HG03439 (cell line): Measurements from ENCODE around the gene PITHD1.
"Not testable (repeated sequence)": the region's sequence is repeated elsewhere in the genome, so short reads cannot be mapped to it uniquely, and the experiment has no call there.

Experiments used
- ATAC-seq: cut with Tn5 transposase; IDR thresholded peaks from one replicate; pipeline ENCODE4 v1.9.1; 2021; ENCODE audit warnings: mild to moderate bottlenecking, moderate library complexity; ENCODE audit not compliant: unreplicated experiment

Gene PITHD1, protein sequence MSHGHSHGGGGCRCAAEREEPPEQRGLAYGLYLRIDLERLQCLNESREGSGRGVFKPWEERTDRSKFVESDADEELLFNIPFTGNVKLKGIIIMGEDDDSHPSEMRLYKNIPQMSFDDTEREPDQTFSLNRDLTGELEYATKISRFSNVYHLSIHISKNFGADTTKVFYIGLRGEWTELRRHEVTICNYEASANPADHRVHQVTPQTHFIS

DNA sequence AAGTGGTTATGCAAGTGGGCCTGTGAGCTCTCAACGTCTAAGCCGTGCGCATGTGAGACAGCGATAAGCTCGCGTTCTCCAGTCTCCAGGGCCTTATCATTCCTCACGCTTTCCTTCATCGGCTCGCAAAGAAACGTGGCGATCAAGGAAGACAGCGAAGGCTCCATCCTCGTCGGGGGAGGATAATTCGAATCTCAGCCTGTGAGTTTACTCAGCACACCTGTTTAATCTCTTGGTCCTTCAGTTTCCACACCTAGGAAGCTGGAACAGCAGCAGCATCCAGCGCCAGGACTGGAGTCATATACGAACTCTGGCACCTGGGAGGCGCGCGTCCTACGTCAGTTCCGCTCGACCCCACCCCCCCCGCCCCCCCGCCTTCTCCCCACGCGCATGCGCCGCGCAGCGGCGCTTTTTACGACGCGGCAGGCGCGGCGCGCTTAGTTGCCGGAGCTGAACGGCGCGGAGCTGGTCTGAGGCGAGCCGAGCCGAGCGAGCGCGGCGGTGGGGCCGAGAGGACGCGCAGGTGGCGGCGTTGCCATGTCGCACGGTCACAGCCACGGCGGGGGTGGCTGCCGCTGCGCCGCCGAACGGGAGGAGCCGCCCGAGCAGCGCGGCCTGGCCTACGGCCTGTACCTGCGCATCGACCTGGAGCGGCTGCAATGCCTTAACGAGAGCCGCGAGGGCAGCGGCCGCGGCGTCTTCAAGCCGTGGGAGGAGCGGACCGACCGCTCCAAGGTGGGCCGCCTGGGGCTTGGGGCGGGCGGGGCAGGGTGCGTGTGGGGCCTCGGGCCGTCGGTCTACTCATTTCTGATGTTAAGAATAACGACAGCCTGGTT, at the start of gene PITHD1:
TSS of gene PITHD1 (plus strand) at position 440 of the 836 bp plus-strand sequence. CDS start at position 538, 98 bp downstream.
- ATAC-seq: peak; percentile 73

DNA sequence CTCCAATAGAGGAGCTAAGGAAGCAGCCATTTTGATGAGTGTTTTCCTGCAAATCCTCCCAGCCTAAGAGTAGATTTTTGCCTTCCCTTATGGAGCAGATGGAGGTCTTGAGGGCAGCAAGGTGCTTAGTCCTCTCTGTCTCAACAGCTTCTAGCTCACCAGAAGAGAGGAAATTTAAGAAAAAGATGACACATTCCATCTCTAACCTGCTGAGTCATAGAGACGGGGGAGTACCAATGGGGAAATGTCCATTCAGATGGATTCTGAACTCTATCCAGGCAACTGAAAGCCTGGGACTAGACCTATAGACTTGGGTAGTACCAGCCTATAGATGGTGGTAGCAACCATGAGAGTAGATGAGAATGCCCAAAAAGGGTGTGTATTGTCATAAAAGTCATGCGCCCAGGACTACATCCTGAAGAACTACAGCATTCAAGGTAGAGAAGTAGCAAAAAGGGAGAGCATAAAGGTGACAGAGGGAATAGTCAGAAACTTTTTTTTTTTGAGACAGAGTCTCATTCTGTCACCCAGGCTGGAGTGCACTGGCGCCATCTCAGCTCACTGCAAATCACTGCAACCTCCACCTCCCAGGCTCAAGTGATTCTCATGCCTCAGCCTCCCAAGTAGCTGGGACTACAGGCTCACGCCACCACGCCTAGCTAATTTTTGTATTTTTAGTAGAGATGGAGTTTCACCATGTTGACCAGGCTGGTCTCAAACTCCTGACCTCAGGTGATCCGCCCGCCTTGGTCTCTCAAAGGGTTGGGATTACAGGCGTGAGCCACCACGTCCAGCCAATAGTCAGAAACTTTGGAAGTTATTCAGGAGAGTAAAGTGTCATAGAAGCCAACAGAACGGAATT, 45.6 kb upstream of the PITHD1 start:
- ATAC-seq: no peak

DNA sequence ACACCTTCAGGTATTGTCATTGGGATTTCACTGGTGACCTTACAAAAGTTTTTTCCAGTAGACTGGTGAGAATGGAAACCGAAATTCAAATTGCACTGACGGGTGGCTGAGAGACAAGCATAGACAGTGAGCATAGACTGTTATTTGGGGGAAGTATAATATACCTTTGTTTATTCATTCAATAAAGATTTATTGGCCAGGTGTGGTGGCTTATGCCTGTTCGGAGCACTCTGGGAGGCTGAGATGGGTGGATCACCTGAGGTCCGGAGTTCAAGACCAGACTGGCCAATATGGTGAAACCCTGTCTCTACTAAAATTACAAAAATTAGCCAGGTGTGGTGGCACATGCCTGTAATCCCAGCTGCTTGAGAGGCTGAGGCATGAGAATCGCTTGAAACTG, 44.9 kb upstream of the PITHD1 start:
- not testable (repeated sequence) for ATAC-seq

DNA sequence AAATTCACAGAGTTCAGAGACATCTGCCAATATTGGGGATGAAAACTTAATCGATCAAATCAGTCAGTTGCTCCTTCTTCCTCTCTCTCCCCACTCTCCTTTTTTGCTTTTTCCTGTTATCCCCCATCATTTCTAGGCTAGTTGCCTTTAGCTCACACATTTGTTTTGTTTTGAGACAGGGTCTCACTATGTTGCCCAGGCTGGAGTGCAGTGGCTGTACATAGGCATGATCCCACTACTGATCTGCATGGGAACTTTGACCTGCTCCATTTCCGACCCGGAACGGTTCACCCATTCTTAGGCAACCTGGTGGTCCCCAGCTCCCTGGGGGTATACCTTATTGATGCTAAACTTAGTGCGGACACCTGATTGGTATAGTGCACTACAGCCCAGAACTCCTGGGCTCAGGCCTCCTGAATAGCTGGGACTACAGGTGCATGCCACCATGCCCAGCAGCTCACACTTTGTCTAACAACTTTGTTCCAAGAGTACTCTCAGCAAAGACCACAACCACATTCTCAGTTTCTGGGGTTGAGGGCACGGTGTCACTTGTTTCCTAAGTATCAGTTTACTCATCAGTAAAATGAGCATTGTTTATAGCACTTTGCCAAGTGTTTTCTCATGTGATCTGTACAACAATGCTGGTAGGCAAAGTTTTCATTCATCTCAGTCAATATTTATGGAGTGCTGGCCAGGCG, 41.6 kb upstream of the PITHD1 start:
- ATAC-seq: no peak

DNA sequence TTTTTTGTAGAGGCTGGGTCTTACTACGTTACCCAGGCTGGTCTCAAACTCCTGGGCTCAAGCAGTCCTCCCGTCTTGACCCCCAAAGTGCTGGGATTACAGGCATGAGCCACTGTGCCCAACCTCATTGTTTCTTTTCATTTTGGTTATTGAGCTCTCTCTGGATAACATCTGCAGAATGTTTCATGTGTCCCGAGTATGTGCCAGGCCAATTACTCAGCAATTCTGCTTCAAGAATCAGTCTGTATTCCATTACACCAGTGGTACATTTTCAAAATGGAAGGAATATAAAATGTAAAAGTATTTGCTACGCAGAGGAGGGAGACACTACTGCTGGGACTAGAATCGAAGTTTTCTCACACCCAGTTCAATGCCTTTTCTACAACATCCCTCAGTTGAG, 36.6 kb upstream of the PITHD1 start:
- no peak for ATAC-seq

DNA sequence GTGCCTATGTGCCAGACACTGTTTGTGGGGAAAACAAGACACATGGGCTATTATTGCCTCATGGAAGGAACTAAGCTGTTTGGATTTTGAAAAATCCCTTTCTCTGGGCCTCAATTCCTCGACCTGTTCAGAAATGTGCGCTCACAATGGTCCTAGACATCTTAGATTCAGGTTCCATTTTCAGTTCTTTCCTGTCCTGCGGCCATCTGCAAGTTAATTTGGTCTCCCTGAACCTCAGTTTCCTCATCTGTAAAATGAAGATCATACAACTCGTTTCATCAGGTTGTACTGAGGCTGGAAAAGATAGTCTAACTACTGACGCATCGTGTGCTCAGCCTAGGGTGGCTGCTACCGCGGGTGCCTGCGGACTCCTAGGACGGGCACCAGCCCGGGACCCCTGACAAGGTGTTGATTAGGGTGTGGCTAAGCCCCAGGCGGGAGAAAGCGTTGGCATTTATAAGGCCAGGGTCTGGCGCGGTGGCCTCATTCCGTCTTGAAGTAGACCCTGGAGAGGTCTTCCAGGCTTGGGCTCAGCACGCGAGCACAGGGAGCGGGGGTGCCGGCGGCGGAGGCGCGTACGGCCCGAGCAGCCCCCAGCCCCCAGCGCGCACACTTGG, 35.4 kb upstream of the PITHD1 start:
- peak; percentile 18 for ATAC-seq

DNA sequence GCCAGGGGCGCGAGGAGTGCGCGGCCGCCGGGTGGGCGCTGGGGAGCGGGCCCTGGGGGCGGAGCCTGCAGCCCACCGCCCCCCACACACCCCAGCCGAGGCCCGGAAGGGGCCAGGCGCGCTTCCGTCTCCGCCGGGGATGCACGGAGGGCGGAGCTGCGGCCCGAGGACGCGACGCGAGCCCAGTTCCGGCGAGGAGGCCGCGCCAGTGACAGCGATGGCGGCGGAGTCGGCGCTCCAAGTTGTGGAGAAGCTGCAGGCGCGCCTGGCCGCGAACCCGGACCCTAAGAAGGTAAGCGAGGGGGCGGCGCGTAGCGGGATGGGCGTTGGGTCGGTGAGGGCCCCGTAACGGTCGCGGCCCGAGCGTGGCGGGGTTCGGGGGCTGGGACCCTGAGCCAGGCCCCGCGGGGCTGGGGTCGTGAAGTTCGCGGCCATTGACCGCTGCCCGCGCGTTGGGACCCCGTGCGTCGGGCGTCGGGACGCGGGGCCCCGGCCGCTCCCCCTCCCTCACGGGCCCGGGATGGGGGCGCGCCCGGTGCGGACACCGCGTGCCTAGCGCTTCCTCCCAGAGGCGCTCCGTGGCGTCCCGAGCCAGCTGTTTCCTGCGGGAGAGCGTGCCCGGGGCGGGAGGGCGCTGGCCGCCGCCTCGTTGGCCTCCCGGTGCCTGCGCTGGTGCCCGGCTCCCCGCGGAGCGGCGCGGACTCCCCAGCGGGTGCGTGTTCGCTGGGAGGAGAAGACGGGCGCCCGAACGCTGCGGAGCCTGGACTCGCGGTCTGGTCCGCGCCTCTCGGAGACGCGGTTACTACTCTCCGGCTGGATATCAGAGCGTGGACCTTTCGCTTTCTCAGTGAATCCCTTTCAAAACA, 34.7 kb upstream of the PITHD1 start, which contains the start of gene ELOA:
TSS of gene ELOA (plus strand) at position 185 of the 866 bp plus-strand sequence. CDS start at position 218, 33 bp downstream.
- peak; percentile 77 for ATAC-seq

DNA sequence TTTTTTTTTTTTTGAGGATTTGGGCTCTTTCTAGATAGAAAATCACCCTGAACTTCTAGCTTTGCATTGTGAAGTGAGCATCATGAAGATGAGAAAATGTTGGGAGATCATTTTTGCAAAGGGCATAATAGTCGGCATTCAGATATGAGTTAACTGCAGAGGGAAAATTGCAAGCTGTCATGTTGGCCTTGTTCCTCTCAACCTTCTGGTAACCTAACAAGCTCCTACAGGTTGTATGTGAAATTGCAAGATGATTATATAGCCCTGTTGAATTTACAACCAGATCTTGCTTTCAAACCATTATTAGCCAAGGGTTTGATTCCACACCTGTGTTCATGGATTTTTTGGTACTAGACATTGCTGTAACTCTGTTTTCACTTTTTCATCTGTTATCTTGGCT, 32.7 kb upstream of the PITHD1 start:
- ATAC-seq: no peak

DNA sequence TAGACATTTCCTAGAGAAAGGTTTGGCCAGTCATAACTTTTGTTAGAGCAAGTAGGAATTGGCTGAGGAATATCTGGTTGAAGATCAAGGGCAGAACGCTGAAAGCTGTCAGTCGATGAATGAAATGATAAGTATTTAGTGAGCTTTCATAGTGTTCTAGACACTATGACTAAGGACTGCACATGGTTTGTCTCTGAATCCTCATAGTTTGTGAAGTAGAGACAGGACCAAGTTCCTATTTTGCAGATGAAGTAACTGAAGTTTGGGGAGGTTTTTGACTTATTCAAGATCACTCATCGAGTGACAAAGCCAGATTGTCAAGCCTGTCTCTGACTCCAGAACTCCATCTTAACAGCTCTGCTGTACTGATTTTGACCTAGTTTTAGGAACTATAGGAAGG, 30.2 kb upstream of the PITHD1 start:
- ATAC-seq: no peak

DNA sequence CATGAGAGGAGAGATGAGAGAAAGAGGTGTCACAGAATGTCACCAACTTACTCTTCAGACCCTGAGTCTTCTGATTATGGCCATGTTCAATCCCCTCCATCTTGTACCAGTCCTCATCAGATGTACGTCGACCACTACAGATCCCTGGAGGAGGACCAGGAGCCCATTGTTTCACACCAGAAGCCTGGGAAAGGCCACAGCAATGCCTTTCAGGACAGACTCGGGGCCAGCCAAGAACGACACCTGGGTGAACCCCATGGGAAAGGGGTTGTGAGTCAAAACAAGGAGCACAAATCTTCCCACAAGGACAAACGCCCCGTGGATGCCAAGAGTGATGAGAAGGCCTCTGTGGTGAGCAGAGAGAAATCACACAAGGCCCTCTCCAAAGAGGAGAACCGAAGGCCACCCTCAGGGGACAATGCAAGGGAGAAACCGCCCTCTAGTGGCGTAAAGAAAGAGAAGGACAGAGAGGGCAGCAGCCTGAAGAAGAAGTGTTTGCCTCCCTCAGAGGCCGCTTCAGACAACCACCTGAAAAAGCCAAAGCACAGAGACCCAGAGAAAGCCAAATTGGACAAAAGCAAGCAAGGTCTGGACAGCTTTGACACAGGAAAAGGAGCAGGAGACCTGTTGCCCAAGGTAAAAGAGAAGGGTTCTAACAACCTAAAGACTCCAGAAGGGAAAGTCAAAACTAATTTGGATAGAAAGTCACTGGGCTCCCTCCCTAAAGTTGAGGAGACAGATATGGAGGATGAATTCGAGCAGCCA, 27.0 kb upstream of the PITHD1 start:
- ATAC-seq: no peak

DNA sequence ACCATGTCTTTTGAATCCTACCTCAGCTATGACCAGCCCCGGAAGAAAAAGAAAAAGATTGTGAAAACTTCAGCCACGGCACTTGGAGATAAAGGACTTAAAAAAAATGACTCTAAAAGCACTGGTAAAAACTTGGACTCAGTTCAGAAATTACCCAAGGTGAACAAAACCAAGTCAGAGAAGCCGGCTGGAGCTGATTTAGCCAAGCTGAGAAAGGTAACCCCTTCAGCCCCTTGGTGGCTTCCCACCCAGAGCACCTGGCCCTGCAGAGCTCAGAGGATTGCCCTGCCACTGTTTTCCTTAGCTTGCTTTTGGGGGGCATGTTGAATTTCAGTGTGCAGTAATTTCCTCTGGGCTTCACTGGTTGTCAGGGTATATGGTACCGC, 26.4 kb upstream of the PITHD1 start:
- no peak for ATAC-seq

DNA sequence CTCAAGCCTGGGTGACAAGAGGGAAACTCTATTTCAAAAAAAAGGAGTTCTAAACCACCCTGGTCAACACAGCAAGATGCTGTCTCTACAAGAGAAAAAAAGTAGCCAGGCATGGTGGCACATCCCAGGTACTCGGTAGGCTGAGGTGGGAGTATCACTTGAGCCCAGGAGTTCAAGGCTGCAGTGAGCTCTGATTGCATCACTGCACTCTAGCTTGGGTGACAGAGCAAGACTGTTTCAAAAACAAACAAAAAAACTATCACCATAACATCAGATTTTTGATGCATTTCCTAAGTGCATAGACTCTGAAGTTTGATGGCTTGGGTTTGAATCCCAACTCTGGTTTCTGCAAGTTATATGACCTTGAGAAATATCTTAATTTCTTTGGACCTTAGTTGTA, 25.3 kb upstream of the PITHD1 start:
- ATAC-seq: no peak

DNA sequence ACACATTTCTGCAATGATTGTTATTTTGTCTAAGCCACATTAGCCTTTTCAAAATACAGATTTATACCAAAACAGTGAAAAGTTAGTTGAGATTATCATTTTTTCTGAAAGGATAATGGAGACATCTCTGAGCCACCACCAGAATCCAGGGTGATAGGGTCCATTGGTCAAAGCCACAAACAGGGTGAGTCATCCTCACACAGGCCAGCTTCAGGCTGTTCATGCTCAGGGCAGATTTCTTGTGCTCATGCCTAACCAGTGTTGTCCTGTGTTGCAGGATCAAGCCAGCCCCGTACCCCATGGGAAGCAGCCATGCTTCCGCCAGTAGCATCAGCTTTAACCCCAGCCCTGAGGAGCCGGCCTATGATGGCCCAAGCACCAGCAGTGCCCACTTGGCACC, 21.5 kb upstream of the PITHD1 start:
- no peak for ATAC-seq

DNA sequence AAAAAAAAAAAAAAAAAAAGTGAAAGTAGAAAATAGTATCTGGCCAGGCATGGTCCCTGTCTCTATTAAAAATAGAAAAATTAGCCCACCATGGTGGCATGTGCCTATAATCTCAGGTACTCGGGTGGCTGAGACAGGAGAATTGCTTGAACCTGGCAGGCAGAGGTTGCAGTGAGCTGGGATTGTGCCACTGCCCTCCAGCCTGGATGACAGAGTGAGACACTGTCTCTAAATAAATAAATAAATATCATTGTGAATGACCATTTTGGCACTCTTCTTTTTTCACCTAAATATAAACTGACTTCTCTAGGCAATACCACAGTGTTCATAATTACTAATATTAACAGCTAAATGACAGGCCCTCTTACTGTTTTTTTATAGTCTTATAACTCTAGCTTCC, 20.4 kb upstream of the PITHD1 start:
- ATAC-seq: no peak

DNA sequence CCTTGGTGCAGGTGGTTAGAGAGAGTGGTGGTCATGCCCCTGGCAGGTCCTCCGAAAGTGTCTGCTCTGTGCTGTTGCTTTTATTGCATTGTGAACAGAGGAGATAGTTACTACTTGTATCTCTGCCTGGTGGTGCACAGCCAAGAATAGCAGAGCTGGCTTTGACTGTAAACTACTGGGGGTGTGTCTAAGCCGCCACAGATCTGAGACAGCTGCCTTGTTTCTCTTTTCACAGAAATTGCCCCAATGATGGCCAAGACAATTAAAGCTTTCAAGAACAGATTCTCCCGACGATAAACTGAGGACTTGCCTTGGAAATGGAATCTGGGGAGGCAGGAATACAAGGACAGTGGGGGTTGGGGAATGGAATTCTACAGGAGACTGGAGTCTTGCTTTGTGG, 18.9 kb upstream of the PITHD1 start:
- no peak for ATAC-seq

DNA sequence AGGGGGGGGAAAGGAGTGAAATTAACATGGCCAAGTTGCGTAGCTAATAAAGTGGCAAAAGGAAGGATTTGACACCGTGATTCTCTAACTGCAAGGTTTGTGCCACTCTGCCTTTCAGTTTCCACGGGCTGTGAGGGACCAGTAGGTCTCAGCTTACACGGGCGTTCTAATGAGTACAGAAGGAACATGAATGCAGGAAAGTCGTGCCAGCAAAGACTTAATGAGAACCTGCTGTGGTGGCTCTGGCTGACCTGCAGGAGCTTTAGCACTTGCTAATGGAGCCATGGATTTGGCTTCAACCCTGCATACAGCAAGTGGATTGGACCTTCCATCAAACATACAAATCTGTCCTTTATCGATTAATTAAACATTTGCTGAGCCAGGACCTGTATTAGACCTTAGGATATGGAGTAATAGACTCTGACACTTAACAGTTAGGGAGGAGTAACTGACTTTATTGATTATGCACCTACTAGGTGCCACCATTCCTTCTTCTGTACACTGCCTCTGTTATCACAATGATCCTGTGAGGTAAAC, 15.1 kb upstream of the PITHD1 start:
- ATAC-seq: no peak

DNA sequence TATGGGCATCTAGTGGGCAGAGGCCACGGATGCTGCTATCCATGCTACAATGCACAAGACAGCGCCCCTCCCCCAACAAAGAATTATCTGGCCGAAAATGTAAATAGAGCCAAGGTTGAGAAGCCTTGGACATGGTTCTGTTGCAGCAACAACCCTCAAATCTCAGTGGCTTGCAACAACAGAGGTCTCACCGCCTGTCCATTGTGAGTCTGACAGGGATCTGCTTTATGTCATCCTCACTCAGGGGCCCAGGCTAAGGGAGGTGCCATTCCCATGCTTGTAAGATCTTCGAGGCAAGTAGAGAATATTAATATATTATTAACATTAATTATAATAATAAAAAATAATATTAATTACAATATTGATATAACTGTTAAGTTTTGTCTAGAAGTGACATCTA, 9.5 kb upstream of the PITHD1 start:
- no peak for ATAC-seq

DNA sequence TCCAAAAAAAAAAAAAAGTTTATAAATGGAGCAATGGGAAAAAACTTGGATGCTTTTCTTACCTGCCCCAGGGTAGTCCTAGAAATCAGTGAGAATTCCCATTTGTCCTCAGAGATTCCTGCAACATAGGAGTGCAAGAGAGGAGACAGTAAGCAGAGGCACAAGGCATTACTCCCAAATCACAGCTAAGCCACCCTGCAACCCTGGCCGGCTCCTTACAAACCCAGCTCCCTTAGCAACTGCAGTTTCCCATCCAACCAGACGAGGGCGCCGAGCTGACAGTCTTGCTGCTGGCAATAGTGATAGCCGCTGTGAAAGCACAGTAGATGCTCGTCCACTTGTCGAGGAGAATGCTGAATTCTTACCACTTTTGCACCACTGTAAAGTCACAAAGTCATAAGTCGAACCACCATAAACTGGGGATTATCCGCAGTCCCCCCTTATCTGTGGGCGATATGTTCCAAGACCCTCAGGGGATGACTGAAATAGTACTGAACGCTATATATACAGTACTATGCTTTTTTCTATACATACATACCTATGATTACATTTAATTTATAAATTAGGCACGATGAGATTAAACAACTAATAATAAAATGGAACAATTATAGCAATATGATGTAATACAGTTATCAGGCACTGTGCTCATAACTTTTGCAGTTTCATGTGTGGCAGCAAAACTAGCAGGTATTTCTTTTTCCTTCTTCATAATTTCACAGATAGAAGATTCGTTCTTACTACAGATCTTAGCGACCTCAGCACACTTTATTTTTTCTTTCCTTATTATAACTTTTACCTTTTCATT, 6.0 kb upstream of the PITHD1 start:
- ATAC-seq: peak; percentile 64
